Measurements from ENCODE around the gene FCHO2.

DNA sequence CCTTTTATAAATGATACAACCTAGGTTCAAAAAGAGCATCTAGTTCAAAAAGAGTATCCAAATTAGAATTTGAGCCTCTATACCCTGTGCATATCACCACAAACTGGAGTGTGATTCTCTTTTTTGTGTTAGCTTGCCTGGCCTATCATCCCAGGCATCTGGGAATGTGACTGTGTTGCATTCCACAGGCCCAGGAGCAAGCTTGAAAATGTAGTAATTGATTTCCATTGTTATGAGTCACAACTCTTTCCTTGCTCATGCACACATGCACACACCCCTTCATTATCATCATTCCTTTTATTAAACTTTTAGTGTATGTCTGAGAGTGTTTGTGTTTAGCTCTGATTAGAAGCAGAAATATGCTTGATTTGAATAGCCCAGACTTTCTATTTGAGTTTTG, 75.2 kb downstream of the FCHO2 start:
- TF ChIP-seq, protein P1, sequence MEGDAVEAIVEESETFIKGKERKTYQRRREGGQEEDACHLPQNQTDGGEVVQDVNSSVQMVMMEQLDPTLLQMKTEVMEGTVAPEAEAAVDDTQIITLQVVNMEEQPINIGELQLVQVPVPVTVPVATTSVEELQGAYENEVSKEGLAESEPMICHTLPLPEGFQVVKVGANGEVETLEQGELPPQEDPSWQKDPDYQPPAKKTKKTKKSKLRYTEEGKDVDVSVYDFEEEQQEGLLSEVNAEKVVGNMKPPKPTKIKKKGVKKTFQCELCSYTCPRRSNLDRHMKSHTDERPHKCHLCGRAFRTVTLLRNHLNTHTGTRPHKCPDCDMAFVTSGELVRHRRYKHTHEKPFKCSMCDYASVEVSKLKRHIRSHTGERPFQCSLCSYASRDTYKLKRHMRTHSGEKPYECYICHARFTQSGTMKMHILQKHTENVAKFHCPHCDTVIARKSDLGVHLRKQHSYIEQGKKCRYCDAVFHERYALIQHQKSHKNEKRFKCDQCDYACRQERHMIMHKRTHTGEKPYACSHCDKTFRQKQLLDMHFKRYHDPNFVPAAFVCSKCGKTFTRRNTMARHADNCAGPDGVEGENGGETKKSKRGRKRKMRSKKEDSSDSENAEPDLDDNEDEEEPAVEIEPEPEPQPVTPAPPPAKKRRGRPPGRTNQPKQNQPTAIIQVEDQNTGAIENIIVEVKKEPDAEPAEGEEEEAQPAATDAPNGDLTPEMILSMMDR (conservative IDR thresholded peaks at IDR 0.05; ENCODE audit: low read depth, low read length), result no peak
- no peak for TF ChIP-seq EZH2 (IDR thresholded peaks at IDR 0.05; ENCODE audit: borderline replicate concordance, low read depth, low read length, poor library complexity, severe bottlenecking)

Measured in A673 (cell line).